ENCODE results near the gene VPS35L.

DNA sequence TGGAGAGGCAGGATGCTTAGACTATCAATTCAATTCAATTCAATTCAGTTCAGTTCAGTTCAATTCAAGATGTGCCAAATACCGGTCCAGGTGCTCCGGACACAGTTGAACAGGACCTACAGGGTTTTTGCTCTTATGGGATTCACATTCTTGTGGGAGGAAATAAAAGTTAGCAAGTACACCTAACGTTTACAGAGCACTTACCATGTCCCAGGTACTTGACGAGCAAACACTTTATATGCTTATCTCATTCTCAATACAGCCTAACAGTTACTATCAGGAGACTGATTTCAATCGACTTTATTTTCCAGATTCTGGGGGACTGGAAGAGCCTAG is 33.1 kb upstream of the VPS35L start:
- TF ChIP-seq POLR2A (IDR thresholded peaks at IDR 0.05; ENCODE audit: low read length) (no peak), GATA1 (IDR thresholded peaks at IDR 0.05; ENCODE audit: low read depth, low read length) (no peak)
